Calu3 (cell line): ENCODE measurements around the gene DOCK10. TPM values are rescaled to one million over a fixed set of nuclear protein-coding genes. Genes with fewer than 3 reads are reported as not detected.

Source experiments
- BruUV-seq: library from RNA; stranded (reverse); fragments of 400-500 nt; replicated peaks from 2 replicates; lab custom pipeline; 2021; lab: Mats Ljungman, UMichigan
- CTCF ChIA-PET: fragments of 300-600 bp; sonication (Branson Sonifier 250); formaldehyde crosslinking; loops from one replicate; lab custom pipeline; 2022; ENCODE audit warnings: antibody characterized with exemption; lab: Charles Lee
- DNase-seq: peaks from one replicate; pipeline ENCODE4 v3.0.0; 2022
- H3K27ac Mint-ChIP-seq: one replicate; pipeline ENCODE4 v1.8.0; 2022; ENCODE audit warnings: mixed read lengths; ENCODE audit not compliant: unreplicated experiment
- H3K27me3 Mint-ChIP-seq: one replicate; pipeline ENCODE4 v1.8.0; 2022; ENCODE audit warnings: mixed read lengths; ENCODE audit not compliant: unreplicated experiment
- H3K36me3 Mint-ChIP-seq: one replicate; pipeline ENCODE4 v1.8.0; 2022; ENCODE audit warnings: mild to moderate bottlenecking, moderate library complexity, mixed read lengths; ENCODE audit not compliant: insufficient read depth, unreplicated experiment
- H3K4me1 Mint-ChIP-seq: one replicate; pipeline ENCODE4 v1.8.0; 2022; ENCODE audit warnings: mild to moderate bottlenecking, low read depth, mixed read lengths; ENCODE audit not compliant: unreplicated experiment
- H3K4me3 Mint-ChIP-seq: one replicate; pipeline ENCODE4 v1.8.0; 2022; ENCODE audit warnings: mild to moderate bottlenecking, low read depth, moderate library complexity, mixed read lengths; ENCODE audit not compliant: unreplicated experiment
- H3K9me3 Mint-ChIP-seq: one replicate; pipeline ENCODE4 v1.8.0; 2022; ENCODE audit warnings: low read depth, mixed read lengths; ENCODE audit not compliant: unreplicated experiment
- CTCF ChIP-seq: fragments of 200-600 bp; IDR thresholded peaks from one replicate; pipeline ENCODE4 v1.8.0; 2022; ENCODE audit warnings: antibody characterized with exemption; ENCODE audit not compliant: unreplicated experiment
- intact Hi-C: fragments of 100-400 bp; cut with micrococcal nuclease; formaldehyde crosslinking; loops from one replicate; pipeline ENCODE4 v1.10.0; 2022; ENCODE audit not compliant: unreplicated experiment
- total RNA-seq: library from RNA; stranded (reverse); gene quantifications from 2 replicates; pipeline ENCODE4 v1.2.3, GENCODE V29; 2022

DOCK10 gene
- total RNA-seq, 1 experiment from 2014 or later = 11.9 TPM

DNA sequence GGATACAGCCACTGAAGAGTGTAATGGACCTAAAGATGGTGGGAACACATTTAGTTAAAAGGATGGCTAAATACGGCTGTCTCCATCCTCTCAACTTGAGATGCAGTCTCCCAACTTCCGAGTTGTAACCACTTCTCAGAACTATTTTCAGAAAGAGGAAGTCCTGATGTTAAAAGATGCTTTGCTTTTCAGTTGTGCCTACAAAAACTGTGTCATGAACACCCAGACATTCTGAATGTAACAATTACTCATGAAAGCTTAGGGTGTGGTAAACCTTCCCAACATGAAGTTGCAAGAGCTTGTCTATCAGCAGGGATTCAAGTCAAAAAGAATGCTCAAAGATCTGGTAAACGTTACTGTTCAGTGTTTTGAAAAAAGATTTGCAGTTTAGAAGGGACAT, 147.9 kb downstream of the DOCK10 start:
- H3K4me1 Mint-ChIP-seq = no peaks in the 10 kb centered on the region
- no peak overlapping the region for H3K4me3 Mint-ChIP-seq
- H3K9me3 Mint-ChIP-seq = no peaks in the 10 kb centered on the region
- DNase-seq = no peak
- no TSS peak for BruUV-seq
- intact Hi-C loops = no loop called here
- CTCF ChIA-PET = no interaction called here
- no peak for TF ChIP-seq CTCF
- H3K36me3 Mint-ChIP-seq = peaks cover 4% of the 10 kb centered on the region
- no peaks in the 10 kb centered on the region for H3K27me3 Mint-ChIP-seq
- no peak overlapping the region for H3K27ac Mint-ChIP-seq

DNA sequence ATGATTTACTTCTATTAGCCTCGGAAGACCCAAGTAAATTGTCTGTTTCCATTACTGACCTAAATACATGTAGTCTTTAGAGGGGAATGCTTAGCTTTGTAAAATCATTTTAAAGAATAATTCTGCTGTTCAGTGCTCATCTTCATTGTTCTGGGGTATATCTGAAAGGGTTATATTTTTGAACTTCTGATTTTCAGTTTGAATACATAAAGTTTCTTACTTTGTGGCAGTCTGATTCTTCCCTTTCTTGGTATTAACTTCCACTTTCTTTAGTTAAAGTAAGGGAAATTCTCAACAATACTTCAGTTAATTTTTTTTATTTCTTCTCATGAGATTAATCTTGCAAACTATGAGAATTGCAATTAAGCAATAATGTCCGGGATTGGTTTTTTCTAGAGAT, 148.4 kb downstream of the DOCK10 start:
- Mint-ChIP-seq H3K36me3 (peaks cover 4% of the 10 kb centered on the region), H3K27ac (no peak overlapping the region), H3K4me3 (no peak overlapping the region), H3K27me3 (no peaks in the 10 kb centered on the region), H3K4me1 (no peaks in the 10 kb centered on the region), H3K9me3 (no peaks in the 10 kb centered on the region)
- no TSS peak for BruUV-seq
- intact Hi-C loops = no loop called here
- no peak for TF ChIP-seq CTCF
- CTCF ChIA-PET = no interaction called here
- DNase-seq = no peak

DNA sequence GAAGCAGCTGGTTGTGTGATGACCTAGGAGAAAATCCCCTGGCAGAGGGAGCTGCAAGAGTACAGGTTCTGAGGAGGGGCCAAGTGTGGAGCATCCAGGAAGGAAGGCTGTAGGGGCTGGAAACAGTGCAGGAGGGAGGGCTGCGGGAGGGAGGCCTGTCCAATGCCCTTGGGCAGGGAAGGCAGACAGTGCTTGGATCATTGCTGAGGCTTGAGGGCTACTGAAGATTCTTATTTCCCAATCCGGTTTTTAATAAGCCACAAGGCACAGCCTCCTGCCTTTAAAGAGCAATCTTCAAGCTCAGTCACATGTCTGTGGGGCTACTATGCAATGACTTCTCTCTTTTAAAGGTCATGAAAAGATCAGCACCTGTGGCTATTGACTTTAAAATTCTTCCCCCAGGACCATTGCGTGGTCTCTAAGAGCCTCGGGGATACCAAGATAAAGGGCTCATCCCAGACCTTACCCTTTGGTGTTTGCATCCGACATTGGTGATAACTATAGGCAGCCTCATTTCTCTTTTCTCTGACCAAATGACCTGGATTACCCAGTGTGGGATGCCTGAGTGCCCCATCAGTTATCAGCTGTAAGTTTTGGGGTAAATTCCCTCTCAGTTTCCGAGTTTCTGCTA, 149.6 kb downstream of the DOCK10 start:
- CTCF ChIA-PET = no interaction called here
- Mint-ChIP-seq H3K36me3 (no peaks in the 10 kb centered on the region), H3K27me3 (no peaks in the 10 kb centered on the region), H3K4me1 (no peaks in the 10 kb centered on the region), H3K4me3 (no peak overlapping the region), H3K9me3 (no peaks in the 10 kb centered on the region), H3K27ac (no peak overlapping the region)
- no TSS peak for BruUV-seq
- intact Hi-C loops = no loop called here
- DNase-seq = no peak
- no peak for TF ChIP-seq CTCF

- CTCF ChIA-PET = no interaction called here
- Mint-ChIP-seq H3K4me1 (peaks cover 3% of the 10 kb centered on the region), H3K36me3 (no peaks in the 10 kb centered on the region), H3K27ac (no peak overlapping the region), H3K27me3 (no peaks in the 10 kb centered on the region), H3K9me3 (no peaks in the 10 kb centered on the region), H3K4me3 (no peak overlapping the region)
- no peak for DNase-seq
- TF ChIP-seq CTCF = no peak
- intact Hi-C loops = no loop called here
- no TSS peak for BruUV-seq
These were observed 151.9 kb downstream of the DOCK10 start for GRCh38 chr2:224890372-224890771.
